Naive B cell (primary cell): ENCODE data around the gene GYS2. TPM values are rescaled to one million over a fixed set of nuclear protein-coding genes. Genes with fewer than 3 reads are reported as not detected.
A peak's percentile ranks its signal among the peaks of the same experiment; 100 is the strongest.
"Not testable (repeated sequence)": the region's sequence is repeated elsewhere in the genome, so short reads cannot be mapped to it uniquely, and the experiment has no call there.

Source experiments
- ATAC-seq, 2 donors: fragments of 150-1000 bp; cut with Tn5 transposase; 2 replicates each; pipeline ENCODE4 v1.10.0; 2021; ENCODE audit warnings: low read depth in 2 of 2, mild to moderate bottlenecking in 2 of 2, moderate library complexity in 2 of 2
- DNase-seq: peaks from one replicate; pipeline ENCODE4 v3.0.0; 2022
- H3K27ac Mint-ChIP-seq, 6 donors: one replicate each; pipeline ENCODE4 v1.8.0; 2020 to 2022; ENCODE audit warnings: mild to moderate bottlenecking in 6 of 6, mixed read lengths in 6 of 6, moderate library complexity in 5 of 6, inconsistent platforms in 2 of 6
- H3K27me3 Mint-ChIP-seq, 3 donors: one replicate each; pipeline ENCODE4 v1.8.0; 2021 to 2022; ENCODE audit warnings: mixed read lengths in 3 of 3, mild to moderate bottlenecking in 1 of 3
- H3K36me3 Mint-ChIP-seq, 2 donors: one replicate each; pipeline ENCODE4 v1.8.0; 2020 to 2022; ENCODE audit warnings: mixed read lengths in 2 of 2, inconsistent platforms in 1 of 2, mild to moderate bottlenecking in 1 of 2
- H3K4me1 Mint-ChIP-seq, 3 donors: one replicate each; pipeline ENCODE4 v1.8.0; 2020 to 2022; ENCODE audit warnings: mixed read lengths in 3 of 3, inconsistent platforms in 1 of 3, mild to moderate bottlenecking in 1 of 3, moderate library complexity in 1 of 3
- H3K4me3 Mint-ChIP-seq, 8 donors: one replicate each; pipeline ENCODE4 v1.8.0; 2020 to 2022; ENCODE audit warnings: mild to moderate bottlenecking in 8 of 8, mixed read lengths in 8 of 8, moderate library complexity in 8 of 8, inconsistent platforms in 2 of 8
- H3K9me3 Mint-ChIP-seq, 7 donors: one replicate each; pipeline ENCODE4 v1.8.0; 2020 to 2022; ENCODE audit warnings: mixed read lengths in 7 of 7, mild to moderate bottlenecking in 5 of 7, inconsistent platforms in 2 of 7, moderate library complexity in 1 of 7
- polyA plus RNA-seq, 6 donors: library from polyadenylated mRNA; unstranded; fragments of 300-500 nt; fragmentation: Illumina TruSeq; gene quantifications; one replicate each; pipeline ENCODE4 v1.2.3, GENCODE V29; 2021; ENCODE audit warnings: low read depth in 6 of 6

Gene GYS2
- not detected for polyA plus RNA-seq

- H3K27ac Mint-ChIP-seq: no peak within 1 kb of the TSS
- no peak for ATAC-seq
These were observed at the start of gene GYS2 for GRCh38 chr12:21604245-21605101. GYS2 (minus strand) TSS chr12:21604847; CDS start chr12:21604592, 255 bp downstream.

GRCh38 chr12:21651821-21652220, 47.2 kb upstream of the GYS2 start:
- Mint-ChIP-seq H3K27me3 (no peaks in the 10 kb centered on the region), H3K27ac (no peak overlapping the region), H3K9me3 (no peaks in the 10 kb centered on the region), H3K4me1 (peaks cover 12 to 25% (median 18%) of the 10 kb centered on the region in 3 donors), H3K4me3 (no peak overlapping the region), H3K36me3 (peaks cover 5 to 13% of the 10 kb centered on the region in 2 donors)
- DNase-seq: no peak
- ATAC-seq: no peak

More at GRCh38 chr12:21604245-21605101, at the start of gene GYS2:
- H3K4me1 Mint-ChIP-seq: peaks cover 0 to 9% (median under 1%) of the 10 kb centered on the region in 3 donors
- no peaks in the 10 kb centered on the region for H3K9me3 Mint-ChIP-seq
- no peak for DNase-seq
- H3K36me3 Mint-ChIP-seq: no peaks in the 10 kb centered on the region
- H3K4me3 Mint-ChIP-seq: no peak within 1 kb of the TSS
- H3K27me3 Mint-ChIP-seq: peaks cover 4 to 8% (median 5%) of the 10 kb centered on the region in 3 donors

- Mint-ChIP-seq H3K36me3 (peaks cover 6 to 16% of the 10 kb centered on the region in 2 donors), H3K4me1 (peaks cover 6 to 17% (median 10%) of the 10 kb centered on the region in 3 donors), H3K27me3 (no peaks in the 10 kb centered on the region), H3K9me3 (no peaks in the 10 kb centered on the region), H3K4me3 (no peak overlapping the region), H3K27ac (no peak overlapping the region)
- ATAC-seq: no peak
- no peak for DNase-seq
These were observed 46.4 kb upstream of the GYS2 start for GRCh38 chr12:21650997-21651396.

- no peak for DNase-seq
- no peak for ATAC-seq
- Mint-ChIP-seq H3K4me3 (no peak overlapping the region), H3K36me3 (peaks cover 19 to 26% of the 10 kb centered on the region in 2 donors), H3K27ac (no peak overlapping the region), H3K4me1 (peaks cover 0 to 9% (median 0%) of the 10 kb centered on the region in 3 donors), H3K9me3 (no peaks in the 10 kb centered on the region), H3K27me3 (no peaks in the 10 kb centered on the region)
These were observed 44.4 kb upstream of the GYS2 start for GRCh38 chr12:21649034-21649433.

GRCh38 chr12:21648378-21648777, 43.7 kb upstream of the GYS2 start:
- ATAC-seq (no peak), DNase-seq (no peak)
- Mint-ChIP-seq H3K9me3 (no peaks in the 10 kb centered on the region), H3K36me3 (peaks cover 21 to 29% of the 10 kb centered on the region in 2 donors), H3K27ac (no peak overlapping the region), H3K27me3 (no peaks in the 10 kb centered on the region), H3K4me1 (peaks cover 0 to 4% (median 0%) of the 10 kb centered on the region in 3 donors), H3K4me3 (no peak overlapping the region)

GRCh38 chr12:21647179-21647578, 42.5 kb upstream of the GYS2 start:
- H3K27ac Mint-ChIP-seq: peak overlapping the region in 1 of 6 donors; percentile 30
- H3K4me1 Mint-ChIP-seq: no peaks in the 10 kb centered on the region
- H3K9me3 Mint-ChIP-seq: no peaks in the 10 kb centered on the region
- no peak for ATAC-seq
- no peaks in the 10 kb centered on the region for H3K27me3 Mint-ChIP-seq
- DNase-seq: no peak
- no peak overlapping the region for H3K4me3 Mint-ChIP-seq
- H3K36me3 Mint-ChIP-seq: peaks cover 29 to 31% of the 10 kb centered on the region in 2 donors

GRCh38 chr12:21645041-21645500, 40.4 kb upstream of the GYS2 start:
- not testable (repeated sequence) for H3K4me1 Mint-ChIP-seq, H3K27ac Mint-ChIP-seq, H3K9me3 Mint-ChIP-seq, DNase-seq, ATAC-seq, H3K27me3 Mint-ChIP-seq, H3K4me3 Mint-ChIP-seq
- peaks cover 28 to 45% of the 10 kb centered on the region in 2 donors for H3K36me3 Mint-ChIP-seq

GRCh38 chr12:21644516-21644915, 39.9 kb upstream of the GYS2 start:
- Mint-ChIP-seq H3K4me3 (no peak overlapping the region), H3K27me3 (no peaks in the 10 kb centered on the region), H3K36me3 (peaks cover 24 to 45% of the 10 kb centered on the region in 2 donors), H3K4me1 (no peaks in the 10 kb centered on the region), H3K27ac (no peak overlapping the region), H3K9me3 (no peaks in the 10 kb centered on the region)
- ATAC-seq (no peak), DNase-seq (no peak)

GRCh38 chr12:21643758-21644157, 39.1 kb upstream of the GYS2 start:
- Mint-ChIP-seq H3K27ac (no peak overlapping the region), H3K36me3 (peaks cover 24 to 45% of the 10 kb centered on the region in 2 donors)

GRCh38 chr12:21642707-21643389, 38.2 kb upstream of the GYS2 start:
- H3K27me3 Mint-ChIP-seq: no peaks in the 10 kb centered on the region
- no peak for DNase-seq
- no peaks in the 10 kb centered on the region for H3K4me1 Mint-ChIP-seq
- H3K36me3 Mint-ChIP-seq: peaks cover 24 to 45% of the 10 kb centered on the region in 2 donors
- no peak for ATAC-seq
- H3K27ac Mint-ChIP-seq: peak overlapping the region in 1 of 6 donors; percentile 39
- no peaks in the 10 kb centered on the region for H3K9me3 Mint-ChIP-seq
- no peak overlapping the region for H3K4me3 Mint-ChIP-seq

More at GRCh38 chr12:21643758-21644157, 39.1 kb upstream of the GYS2 start:
- no peaks in the 10 kb centered on the region for H3K27me3 Mint-ChIP-seq
- H3K4me1 Mint-ChIP-seq: no peaks in the 10 kb centered on the region
- ATAC-seq: no peak
- DNase-seq: no peak
- H3K9me3 Mint-ChIP-seq: no peaks in the 10 kb centered on the region
- H3K4me3 Mint-ChIP-seq: no peak overlapping the region

- H3K4me1 Mint-ChIP-seq: no peaks in the 10 kb centered on the region
- no peaks in the 10 kb centered on the region for H3K9me3 Mint-ChIP-seq
- H3K27me3 Mint-ChIP-seq: no peaks in the 10 kb centered on the region
- ATAC-seq: no peak
- peaks cover 16 to 32% of the 10 kb centered on the region in 2 donors for H3K36me3 Mint-ChIP-seq
- peak overlapping the region in 1 of 6 donors; percentile 53 for H3K27ac Mint-ChIP-seq
- no peak overlapping the region for H3K4me3 Mint-ChIP-seq
- no peak for DNase-seq
These were observed 33.6 kb upstream of the GYS2 start for GRCh38 chr12:21638054-21638891.

GRCh38 chr12:21634245-21634644, 29.6 kb upstream of the GYS2 start:
- Mint-ChIP-seq H3K4me1 (no peaks in the 10 kb centered on the region), H3K36me3 (peaks cover 8 to 9% of the 10 kb centered on the region in 2 donors), H3K27ac (peak overlapping the region in 1 of 6 donors; percentile 23), H3K27me3 (no peaks in the 10 kb centered on the region), H3K4me3 (no peak overlapping the region), H3K9me3 (no peaks in the 10 kb centered on the region)
- no peak for ATAC-seq
- DNase-seq: no peak

GRCh38 chr12:21631367-21631766, 26.7 kb upstream of the GYS2 start:
- Mint-ChIP-seq H3K4me3 (no peak overlapping the region), H3K4me1 (no peaks in the 10 kb centered on the region), H3K27me3 (no peaks in the 10 kb centered on the region), H3K36me3 (peaks cover 5 to 9% of the 10 kb centered on the region in 2 donors), H3K9me3 (peaks cover 0 to 1% (median 0%) of the 10 kb centered on the region in 7 donors), H3K27ac (no peak overlapping the region)
- ATAC-seq: no peak
- no peak for DNase-seq
